Measurements from ENCODE around the gene RNF39. TPM values are rescaled to one million over a fixed set of nuclear protein-coding genes. Genes with fewer than 3 reads are reported as not detected.

The RNF39 gene
- total and polyA plus RNA-seq, 2 of the 13 experiments (the other 11 are each of a cell fraction or from before 2014, with no cell fraction given), result 0.13 to 1.8 TPM

DNA sequence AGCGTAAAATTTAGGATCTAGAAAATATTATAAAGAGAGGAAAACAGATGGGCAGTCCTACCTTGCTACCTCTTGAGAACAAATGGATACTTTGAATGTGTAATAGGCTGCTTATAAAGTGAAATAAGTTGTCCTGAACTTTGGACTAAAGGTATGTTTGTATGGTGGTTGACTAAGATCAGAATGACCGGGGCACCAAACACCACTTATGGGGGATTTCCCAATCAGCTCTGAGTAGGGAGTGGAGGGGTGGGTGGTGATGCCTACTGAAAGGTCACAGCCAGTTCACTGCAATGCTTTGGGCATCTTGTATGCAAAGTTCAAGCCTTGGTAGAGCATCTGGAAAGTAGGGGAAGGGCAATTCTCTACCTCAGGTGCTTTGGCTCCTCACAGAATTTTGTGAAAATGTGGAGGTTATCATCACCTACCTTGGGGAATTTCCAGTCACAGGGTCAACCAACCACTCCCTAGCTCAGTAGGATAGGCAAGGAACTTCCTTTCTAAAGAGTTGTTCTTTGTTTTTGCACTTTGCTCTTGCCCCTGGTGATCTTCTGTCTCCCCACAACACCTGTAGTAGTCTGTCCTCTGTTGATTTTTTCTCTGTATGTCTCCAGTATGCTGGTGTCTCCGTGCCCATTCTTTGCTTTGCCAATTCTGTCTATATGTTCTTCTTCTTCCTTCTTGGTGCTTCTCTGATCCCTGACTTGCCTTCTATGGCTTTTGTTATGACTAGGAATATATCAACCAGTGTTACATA lies 37.6 kb upstream of the RNF39 start, which contains the start of gene TRIM31 (continued):
- TF ChIP-seq JUNB (CRISPR knock-in tag; IDR thresholded peaks at IDR 0.05; ENCODE audit: borderline replicate concordance) (no peak), ZNF841 (CRISPR knock-in tag; IDR thresholded peaks at IDR 0.05; ENCODE audit: borderline replicate concordance) (no peak), FOXA3 (CRISPR knock-in tag; IDR thresholded peaks at IDR 0.05) (peak; percentile 31; the same call in 1 of the 2 replicates), RXRA (CRISPR knock-in tag; IDR thresholded peaks at IDR 0.05) (peak; percentile 69; the same call in 1 of the 2 replicates), IKZF4 (CRISPR knock-in tag; IDR thresholded peaks at IDR 0.05; ENCODE audit: borderline replicate concordance, low read depth, not compliant biosample characterization) (no peak), ZBTB7B (CRISPR knock-in tag; IDR thresholded peaks at IDR 0.05) (no peak), ZSCAN12 (CRISPR knock-in tag; IDR thresholded peaks at IDR 0.05) (no peak), ZNF780A (CRISPR knock-in tag; IDR thresholded peaks at IDR 0.05) (no peak), ZNF138 (CRISPR knock-in tag; IDR thresholded peaks at IDR 0.05; ENCODE audit: low read depth) (no peak), ZNF83 (CRISPR knock-in tag; IDR thresholded peaks at IDR 0.05; ENCODE audit: borderline replicate concordance) (no peak), ZNF510 (CRISPR knock-in tag; IDR thresholded peaks at IDR 0.05; ENCODE audit: low read depth) (no peak), ZNF569 (CRISPR knock-in tag; IDR thresholded peaks at IDR 0.05; ENCODE audit: borderline replicate concordance) (no peak), ZNF34 (CRISPR knock-in tag; IDR thresholded peaks at IDR 0.05; ENCODE audit: borderline replicate concordance) (no peak), MAF1 (CRISPR knock-in tag; IDR thresholded peaks at IDR 0.05; ENCODE audit: borderline replicate concordance) (no peak), GATAD2A (CRISPR knock-in tag; IDR thresholded peaks at IDR 0.05) (peak; percentile 40; the same call in 1 of the 2 replicates)
- TF ChIP-seq, protein P1, sequence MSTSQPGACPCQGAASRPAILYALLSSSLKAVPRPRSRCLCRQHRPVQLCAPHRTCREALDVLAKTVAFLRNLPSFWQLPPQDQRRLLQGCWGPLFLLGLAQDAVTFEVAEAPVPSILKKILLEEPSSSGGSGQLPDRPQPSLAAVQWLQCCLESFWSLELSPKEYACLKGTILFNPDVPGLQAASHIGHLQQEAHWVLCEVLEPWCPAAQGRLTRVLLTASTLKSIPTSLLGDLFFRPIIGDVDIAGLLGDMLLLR (CRISPR knock-in tag; IDR thresholded peaks at IDR 0.05), result no peak
- TF ChIP-seq, protein P2, sequence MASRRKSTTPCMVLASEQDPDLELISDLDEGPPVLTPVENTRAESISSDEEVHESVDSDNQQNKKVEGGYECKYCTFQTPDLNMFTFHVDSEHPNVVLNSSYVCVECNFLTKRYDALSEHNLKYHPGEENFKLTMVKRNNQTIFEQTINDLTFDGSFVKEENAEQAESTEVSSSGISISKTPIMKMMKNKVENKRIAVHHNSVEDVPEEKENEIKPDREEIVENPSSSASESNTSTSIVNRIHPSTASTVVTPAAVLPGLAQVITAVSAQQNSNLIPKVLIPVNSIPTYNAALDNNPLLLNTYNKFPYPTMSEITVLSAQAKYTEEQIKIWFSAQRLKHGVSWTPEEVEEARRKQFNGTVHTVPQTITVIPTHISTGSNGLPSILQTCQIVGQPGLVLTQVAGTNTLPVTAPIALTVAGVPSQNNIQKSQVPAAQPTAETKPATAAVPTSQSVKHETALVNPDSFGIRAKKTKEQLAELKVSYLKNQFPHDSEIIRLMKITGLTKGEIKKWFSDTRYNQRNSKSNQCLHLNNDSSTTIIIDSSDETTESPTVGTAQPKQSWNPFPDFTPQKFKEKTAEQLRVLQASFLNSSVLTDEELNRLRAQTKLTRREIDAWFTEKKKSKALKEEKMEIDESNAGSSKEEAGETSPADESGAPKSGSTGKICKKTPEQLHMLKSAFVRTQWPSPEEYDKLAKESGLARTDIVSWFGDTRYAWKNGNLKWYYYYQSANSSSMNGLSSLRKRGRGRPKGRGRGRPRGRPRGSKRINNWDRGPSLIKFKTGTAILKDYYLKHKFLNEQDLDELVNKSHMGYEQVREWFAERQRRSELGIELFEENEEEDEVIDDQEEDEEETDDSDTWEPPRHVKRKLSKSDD (CRISPR knock-in tag; IDR thresholded peaks at IDR 0.05; ENCODE audit: low read depth), result no peak
- TF ChIP-seq, protein P3, sequence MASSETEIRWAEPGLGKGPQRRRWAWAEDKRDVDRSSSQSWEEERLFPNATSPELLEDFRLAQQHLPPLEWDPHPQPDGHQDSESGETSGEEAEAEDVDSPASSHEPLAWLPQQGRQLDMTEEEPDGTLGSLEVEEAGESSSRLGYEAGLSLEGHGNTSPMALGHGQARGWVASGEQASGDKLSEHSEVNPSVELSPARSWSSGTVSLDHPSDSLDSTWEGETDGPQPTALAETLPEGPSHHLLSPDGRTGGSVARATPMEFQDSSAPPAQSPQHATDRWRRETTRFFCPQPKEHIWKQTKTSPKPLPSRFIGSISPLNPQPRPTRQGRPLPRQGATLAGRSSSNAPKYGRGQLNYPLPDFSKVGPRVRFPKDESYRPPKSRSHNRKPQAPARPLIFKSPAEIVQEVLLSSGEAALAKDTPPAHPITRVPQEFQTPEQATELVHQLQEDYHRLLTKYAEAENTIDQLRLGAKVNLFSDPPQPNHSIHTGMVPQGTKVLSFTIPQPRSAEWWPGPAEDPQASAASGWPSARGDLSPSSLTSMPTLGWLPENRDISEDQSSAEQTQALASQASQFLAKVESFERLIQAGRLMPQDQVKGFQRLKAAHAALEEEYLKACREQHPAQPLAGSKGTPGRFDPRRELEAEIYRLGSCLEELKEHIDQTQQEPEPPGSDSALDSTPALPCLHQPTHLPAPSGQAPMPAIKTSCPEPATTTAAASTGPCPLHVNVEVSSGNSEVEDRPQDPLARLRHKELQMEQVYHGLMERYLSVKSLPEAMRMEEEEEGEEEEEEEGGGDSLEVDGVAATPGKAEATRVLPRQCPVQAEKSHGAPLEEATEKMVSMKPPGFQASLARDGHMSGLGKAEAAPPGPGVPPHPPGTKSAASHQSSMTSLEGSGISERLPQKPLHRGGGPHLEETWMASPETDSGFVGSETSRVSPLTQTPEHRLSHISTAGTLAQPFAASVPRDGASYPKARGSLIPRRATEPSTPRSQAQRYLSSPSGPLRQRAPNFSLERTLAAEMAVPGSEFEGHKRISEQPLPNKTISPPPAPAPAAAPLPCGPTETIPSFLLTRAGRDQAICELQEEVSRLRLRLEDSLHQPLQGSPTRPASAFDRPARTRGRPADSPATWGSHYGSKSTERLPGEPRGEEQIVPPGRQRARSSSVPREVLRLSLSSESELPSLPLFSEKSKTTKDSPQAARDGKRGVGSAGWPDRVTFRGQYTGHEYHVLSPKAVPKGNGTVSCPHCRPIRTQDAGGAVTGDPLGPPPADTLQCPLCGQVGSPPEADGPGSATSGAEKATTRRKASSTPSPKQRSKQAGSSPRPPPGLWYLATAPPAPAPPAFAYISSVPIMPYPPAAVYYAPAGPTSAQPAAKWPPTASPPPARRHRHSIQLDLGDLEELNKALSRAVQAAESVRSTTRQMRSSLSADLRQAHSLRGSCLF (CRISPR knock-in tag; IDR thresholded peaks at IDR 0.05; ENCODE audit: borderline replicate concordance), result no peak
- TF ChIP-seq, protein P4, sequence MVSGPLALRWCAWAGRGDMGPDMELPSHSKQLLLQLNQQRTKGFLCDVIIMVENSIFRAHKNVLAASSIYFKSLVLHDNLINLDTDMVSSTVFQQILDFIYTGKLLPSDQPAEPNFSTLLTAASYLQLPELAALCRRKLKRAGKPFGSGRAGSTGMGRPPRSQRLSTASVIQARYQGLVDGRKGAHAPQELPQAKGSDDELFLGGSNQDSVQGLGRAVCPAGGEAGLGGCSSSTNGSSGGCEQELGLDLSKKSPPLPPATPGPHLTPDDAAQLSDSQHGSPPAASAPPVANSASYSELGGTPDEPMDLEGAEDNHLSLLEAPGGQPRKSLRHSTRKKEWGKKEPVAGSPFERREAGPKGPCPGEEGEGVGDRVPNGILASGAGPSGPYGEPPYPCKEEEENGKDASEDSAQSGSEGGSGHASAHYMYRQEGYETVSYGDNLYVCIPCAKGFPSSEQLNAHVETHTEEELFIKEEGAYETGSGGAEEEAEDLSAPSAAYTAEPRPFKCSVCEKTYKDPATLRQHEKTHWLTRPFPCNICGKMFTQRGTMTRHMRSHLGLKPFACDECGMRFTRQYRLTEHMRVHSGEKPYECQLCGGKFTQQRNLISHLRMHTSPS (CRISPR knock-in tag; IDR thresholded peaks at IDR 0.05; ENCODE audit: low read depth), result 0 out of 2 replicates have a peak, but pooled peaks have one; percentile 41

Measured in HepG2 (cell line).